Keratinocyte (primary cell): Measurements from ENCODE around the gene CASZ1. TPM values are rescaled to one million over a fixed set of nuclear protein-coding genes. Genes with fewer than 3 reads are reported as not detected.

Source experiments
- DNase-seq: peaks from one replicate; pipeline ENCODE4 v3.0.0-alpha.2; 2011; ENCODE audit warnings: low read depth, missing footprints, low spot score
- FAIRE-seq: peaks from 2 replicates; lab custom pipeline; 2011; peaks lifted over from hg19 to GRCh38; lab: Jason Lieb, UNC
- H2AFZ ChIP-seq: 2 replicates; pipeline ENCODE4 v1.6.0; 2012; ENCODE audit warnings: low read length, control low read depth, inconsistent platforms; ENCODE audit not compliant: control insufficient read depth
- H3K27ac ChIP-seq: 2 replicates; pipeline ENCODE4 v1.5.1; 2011; ENCODE audit warnings: low read length; ENCODE audit not compliant: control insufficient read depth, insufficient read depth
- H3K27me3 ChIP-seq: 3 replicates; pipeline ENCODE4 v1.6.0; 2011; ENCODE audit warnings: low read length; ENCODE audit not compliant: control insufficient read depth, insufficient read depth; ENCODE audit errors: extremely low read depth
- H3K36me3 ChIP-seq, 2 experiments: 2 replicates in 1 of 2; 3 replicates in 1 of 2; pipeline ENCODE4 v1.5.1; 2011; ENCODE audit warnings: low read length in 2 of 2, mild to moderate bottlenecking in 1 of 2; ENCODE audit not compliant: control insufficient read depth in 2 of 2, insufficient read depth in 2 of 2; ENCODE audit errors: extremely low read depth in 1 of 2
- H3K4me1 ChIP-seq: 3 replicates; pipeline ENCODE4 v1.5.1; 2011; ENCODE audit warnings: low read length; ENCODE audit not compliant: control insufficient read depth, insufficient read depth; ENCODE audit errors: extremely low read depth
- H3K4me2 ChIP-seq: 3 replicates; pipeline ENCODE4 v1.6.0; 2011; ENCODE audit warnings: low read depth, low read length; ENCODE audit not compliant: control insufficient read depth, insufficient read depth; ENCODE audit errors: extremely low read depth
- H3K4me3 ChIP-seq, 3 experiments: fragments of 200-600 bp in 1 of 3; sonication (generic) in 1 of 3; 2 replicates in 2 of 3; 3 replicates in 1 of 3; pipeline ENCODE4 v1.5.1; 2011 to 2016; ENCODE audit warnings: low read length in 3 of 3, mild to moderate bottlenecking in 3 of 3, control low read depth in 2 of 3, inconsistent platforms in 1 of 3, low read depth in 1 of 3, mixed read lengths in 1 of 3, mixed run types in 1 of 3, moderate library complexity in 1 of 3; ENCODE audit not compliant: control insufficient read depth in 2 of 3, insufficient read depth in 2 of 3; ENCODE audit errors: extremely low read depth in 1 of 3
- H3K79me2 ChIP-seq: 2 replicates; pipeline ENCODE4 v1.6.0; 2012; ENCODE audit warnings: low read length; ENCODE audit not compliant: control insufficient read depth, insufficient read depth
- H3K9ac ChIP-seq: 3 replicates; pipeline ENCODE4 v1.6.0; 2011; ENCODE audit warnings: low read length; ENCODE audit not compliant: control insufficient read depth, insufficient read depth; ENCODE audit errors: extremely low read depth
- H3K9me1 ChIP-seq: 3 replicates; pipeline ENCODE4 v1.6.0; 2011; ENCODE audit warnings: low read length; ENCODE audit not compliant: control insufficient read depth, insufficient read depth; ENCODE audit errors: extremely low read depth
- H3K9me3 ChIP-seq: 2 replicates; pipeline ENCODE4 v1.5.1; 2012; ENCODE audit warnings: low read depth, low read length; ENCODE audit not compliant: control insufficient read depth
- H4K20me1 ChIP-seq: 3 replicates; pipeline ENCODE4 v1.6.0; 2011; ENCODE audit warnings: low read length; ENCODE audit not compliant: control insufficient read depth, insufficient read depth; ENCODE audit errors: extremely low read depth
- CTCF ChIP-seq, 3 experiments: IDR thresholded peaks in 1 of 3; conservative IDR thresholded peaks in 1 of 3; optimal IDR thresholded peaks in 1 of 3; 2 replicates in 2 of 3; 3 replicates in 1 of 3; pipeline versions ENCODE3 to v1.5.1; 2011; ENCODE audit warnings: low read length in 3 of 3, mild to moderate bottlenecking in 3 of 3, moderate library complexity in 2 of 3, control low read depth in 1 of 3, inconsistent platforms in 1 of 3; ENCODE audit not compliant: insufficient read depth in 2 of 3; ENCODE audit errors: extremely low read depth in 1 of 3
- EZH2 ChIP-seq: IDR thresholded peaks from one replicate; pipeline ENCODE4 v1.6.1; 2012; ENCODE audit warnings: inconsistent platforms, mild to moderate bottlenecking, low read length, moderate library complexity
- dilution Hi-C: fragments of 300-500 bp; cut with MboI; formaldehyde crosslinking; loops from one replicate; pipeline ENCODE4 v1.7.0; 2020; ENCODE audit warnings: low sequenced_read_pairs; ENCODE audit not compliant: extremely low pct_ligation_motif_present
- polyA plus RNA-seq, 5 experiments: library from polyadenylated mRNA; depleted of rRNA in 3 of 5; stranded (reverse) in 3 of 5; stranded (forward) in 1 of 5; unstranded in 1 of 5; fragments of >200 nt; gene quantifications; 1 replicate in 1 of 5; 2 replicates in 3 of 5; 3 replicates in 1 of 5; pipeline versions ENCODE4 v1.2.1 to v1.2.3, GENCODE V29; 2011 to 2012; ENCODE audit warnings: missing spikeins in 2 of 5, low read depth in 1 of 5, low replicate concordance in 1 of 5

The CASZ1 gene
- polyA plus RNA-seq, 1 donor (not counting 4 experiments of a cell fraction or from before 2014, with no cell fraction given), result 2.8 TPM

- H3K27ac ChIP-seq, result no peak overlapping the region
- DNase-seq (no peak), FAIRE-seq (peak; percentile 26)
- H3K4me1 ChIP-seq, result peaks cover 14% of the 10 kb centered on the region
- H3K79me2 ChIP-seq, result no peaks in the 10 kb centered on the region
- H3K27me3 ChIP-seq, result no peaks in the 10 kb centered on the region
- no peak overlapping the region for H3K4me2 ChIP-seq
- H3K4me3 ChIP-seq, result no peak overlapping the region
- H3K36me3 ChIP-seq, result no peaks in the 10 kb centered on the region
- no peak overlapping the region for H3K9ac ChIP-seq
- peak overlapping the region; percentile 46 for H2AFZ ChIP-seq
- no peaks in the 10 kb centered on the region for H4K20me1 ChIP-seq
- dilution Hi-C loops, result no loop called here
- TF ChIP-seq CTCF (optimal IDR thresholded peaks at IDR 0.05 in 1 of 3, IDR thresholded peaks at IDR 0.05 in 1 of 3, conservative IDR thresholded peaks at IDR 0.05 in 1 of 3; ENCODE audit: extremely low read depth in 1 of 3, insufficient read depth in 2 of 3, low read length in 3 of 3), result no peak
- TF ChIP-seq EZH2, result no peak
- H3K9me1 ChIP-seq, result no peaks in the 10 kb centered on the region
- no peaks in the 10 kb centered on the region for H3K9me3 ChIP-seq
Measured at GRCh38 chr1:10814976-10815857, 18.8 kb upstream of the CASZ1 start.

- Histone ChIP-seq H3K79me2 (no peaks in the 10 kb centered on the region), H3K4me1 (peaks cover 13% of the 10 kb centered on the region), H3K27ac (no peak overlapping the region), H4K20me1 (no peaks in the 10 kb centered on the region), H3K9me1 (no peaks in the 10 kb centered on the region), H3K27me3 (peaks cover 4% of the 10 kb centered on the region), H3K4me3 (no peak overlapping the region), H3K36me3 (no peaks in the 10 kb centered on the region), H3K9me3 (no peaks in the 10 kb centered on the region), H3K9ac (no peak overlapping the region), H3K4me2 (no peak overlapping the region), H2AFZ (no peak overlapping the region)
- FAIRE-seq, result no peak
- dilution Hi-C loops, result no loop called here
- no peak for TF ChIP-seq CTCF (optimal IDR thresholded peaks at IDR 0.05 in 1 of 3, IDR thresholded peaks at IDR 0.05 in 1 of 3, conservative IDR thresholded peaks at IDR 0.05 in 1 of 3; ENCODE audit: extremely low read depth in 1 of 3, insufficient read depth in 2 of 3, low read length in 3 of 3)
- no peak for TF ChIP-seq EZH2
- no peak for DNase-seq
Measured at GRCh38 chr1:10814312-10814711, 17.9 kb upstream of the CASZ1 start.
